ENCODE results near the gene KCNJ1.

Gene KCNJ1

GRCh38 chr11:128789497-128790150, 77.5 kb downstream of the KCNJ1 start:
- Mint-ChIP-seq H3K27me3 (ENCODE audit: low read depth) (no peaks in the 10 kb centered on the region), H3K27ac (no peak overlapping the region), H3K4me3 (no peak overlapping the region), H3K4me1 (ENCODE audit: low read depth) (peaks cover 14% of the 10 kb centered on the region), H3K36me3 (ENCODE audit: low read depth) (peaks cover 46% of the 10 kb centered on the region), H3K9me3 (no peaks in the 10 kb centered on the region)

Data from T-helper 1 cell treated with Interleukin-12 subunit alpha and Interleukin-12 subunit beta and Interleukin-4 antibody, amounts not matched to agents 30 μg/mL and 1 μg/mL, for 36 hours (primary cell).